Astrocyte of the hippocampus (primary cell): ENCODE results near the gene TRPM2.
"Not testable (repeated sequence)": the region's sequence is repeated elsewhere in the genome, so short reads cannot be mapped to it uniquely, and the experiment has no call there.

Source experiments
- DNase-seq: peaks from one replicate; pipeline ENCODE4 v3.0.0; 2011; ENCODE audit warnings: low read depth, low spot score

Gene TRPM2

GRCh38 chr21:44415073-44416025, 61.9 kb downstream of the TRPM2 start:
- no peak for DNase-seq

DNA sequence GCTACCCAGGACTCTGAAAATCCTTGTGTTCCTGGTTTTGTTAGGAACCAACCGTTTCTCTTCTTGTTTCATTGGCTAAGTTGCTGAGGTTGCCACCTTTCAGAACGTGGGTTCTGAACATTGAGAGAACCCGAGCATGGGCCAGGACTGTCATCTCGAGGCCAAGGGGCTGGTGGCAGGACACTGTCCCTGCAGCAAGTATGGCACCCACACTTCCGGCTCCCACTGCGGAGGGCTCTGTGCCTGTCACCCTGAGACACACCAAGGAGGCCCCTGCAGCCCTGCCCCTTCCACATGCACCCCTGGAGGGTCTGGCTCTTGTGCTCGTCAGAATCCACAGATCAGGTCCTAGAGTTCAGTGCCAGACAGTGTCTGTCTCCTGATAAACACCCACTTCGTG, 62.8 kb downstream of the TRPM2 start:
- no peak for DNase-seq

DNA sequence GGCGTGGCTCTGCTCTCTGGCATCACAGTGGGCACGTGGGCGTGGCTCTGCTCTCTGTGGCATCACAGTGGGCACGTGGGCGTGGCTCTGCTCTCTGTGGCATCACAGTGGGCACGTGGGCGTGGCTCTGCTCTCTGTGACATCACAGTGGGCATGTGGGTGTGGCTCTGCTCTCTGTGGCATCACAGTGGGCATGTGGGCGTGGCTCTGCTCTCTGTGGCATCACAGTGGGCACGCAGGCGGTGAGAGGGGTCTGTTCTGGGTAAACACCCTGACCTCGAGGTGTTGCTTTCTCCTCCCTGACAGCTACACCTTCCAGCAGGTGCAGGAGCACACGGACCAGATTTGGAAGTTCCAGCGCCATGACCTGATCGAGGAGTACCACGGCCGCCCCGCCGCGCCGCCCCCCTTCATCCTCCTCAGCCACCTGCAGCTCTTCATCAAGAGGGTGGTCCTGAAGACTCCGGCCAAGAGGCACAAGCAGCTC, 64.2 kb downstream of the TRPM2 start:
- not testable (repeated sequence) for DNase-seq

GRCh38 chr21:44418108-44418875, 64.9 kb downstream of the TRPM2 start:
- DNase-seq = no peak

- DNase-seq = no peak
Measured at GRCh38 chr21:44418876-44419230, 65.4 kb downstream of the TRPM2 start.

DNA sequence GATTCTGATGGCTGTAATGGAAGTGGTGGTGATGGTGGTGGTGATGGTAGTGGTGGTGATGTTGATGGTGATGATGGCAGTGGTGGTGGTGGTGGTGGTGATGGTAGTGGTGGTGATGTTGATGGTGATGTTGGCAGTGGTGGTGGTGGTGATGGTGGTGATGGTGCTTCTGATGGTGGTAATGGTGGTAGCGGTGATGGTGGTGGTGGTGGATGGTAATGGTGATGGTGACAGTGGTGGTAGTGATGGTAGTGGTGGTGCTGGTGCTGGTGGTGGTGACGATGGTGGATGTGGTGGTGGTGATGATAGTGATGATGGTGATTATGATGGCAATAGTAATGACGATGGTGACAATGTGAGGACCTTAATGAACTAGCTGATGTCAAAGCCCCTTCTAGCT, 66.3 kb downstream of the TRPM2 start:
- no peak for DNase-seq

DNA sequence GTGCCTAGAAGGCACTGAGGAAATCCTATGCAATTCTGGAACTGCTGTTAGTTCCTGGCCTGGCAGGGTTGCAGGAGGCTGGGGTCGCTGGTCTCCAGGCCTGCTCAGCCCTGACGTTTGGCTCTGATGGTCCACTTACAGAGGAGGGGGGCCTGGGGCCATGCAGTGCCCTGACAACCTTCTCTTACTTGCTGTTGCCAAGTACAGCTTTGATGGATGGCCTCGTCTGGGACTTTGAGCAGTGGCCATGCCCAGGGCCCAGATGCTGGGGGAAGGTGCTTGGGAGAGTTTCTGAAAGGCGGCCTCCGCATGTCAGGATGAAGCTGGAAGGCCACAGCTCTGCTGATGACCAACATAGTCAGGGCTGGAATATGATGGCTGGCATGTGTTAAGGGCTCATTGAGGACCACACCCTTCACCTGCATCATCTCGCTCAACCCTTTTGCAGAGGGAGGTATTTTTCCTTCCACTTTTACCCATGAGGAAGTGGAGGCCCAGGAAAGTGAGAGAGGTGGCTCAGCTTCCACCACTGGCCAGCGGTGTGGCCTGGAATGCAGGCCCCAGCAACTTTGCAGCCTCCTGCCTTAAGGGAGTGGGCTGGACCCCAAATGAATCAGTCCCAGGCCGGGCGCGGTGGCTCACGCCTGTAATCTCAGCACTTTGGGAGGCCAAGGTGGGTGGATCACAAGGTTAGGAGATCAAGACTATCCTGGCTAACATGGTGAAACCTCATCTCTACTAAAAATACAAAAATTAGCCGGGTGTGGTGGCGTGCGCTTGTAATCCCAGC, 67.2 kb downstream of the TRPM2 start:
- DNase-seq = no peak

GRCh38 chr21:44421901-44422840, 68.8 kb downstream of the TRPM2 start:
- DNase-seq = no peak

- DNase-seq = no peak
Measured at GRCh38 chr21:44423312-44423821, 69.9 kb downstream of the TRPM2 start.

DNA sequence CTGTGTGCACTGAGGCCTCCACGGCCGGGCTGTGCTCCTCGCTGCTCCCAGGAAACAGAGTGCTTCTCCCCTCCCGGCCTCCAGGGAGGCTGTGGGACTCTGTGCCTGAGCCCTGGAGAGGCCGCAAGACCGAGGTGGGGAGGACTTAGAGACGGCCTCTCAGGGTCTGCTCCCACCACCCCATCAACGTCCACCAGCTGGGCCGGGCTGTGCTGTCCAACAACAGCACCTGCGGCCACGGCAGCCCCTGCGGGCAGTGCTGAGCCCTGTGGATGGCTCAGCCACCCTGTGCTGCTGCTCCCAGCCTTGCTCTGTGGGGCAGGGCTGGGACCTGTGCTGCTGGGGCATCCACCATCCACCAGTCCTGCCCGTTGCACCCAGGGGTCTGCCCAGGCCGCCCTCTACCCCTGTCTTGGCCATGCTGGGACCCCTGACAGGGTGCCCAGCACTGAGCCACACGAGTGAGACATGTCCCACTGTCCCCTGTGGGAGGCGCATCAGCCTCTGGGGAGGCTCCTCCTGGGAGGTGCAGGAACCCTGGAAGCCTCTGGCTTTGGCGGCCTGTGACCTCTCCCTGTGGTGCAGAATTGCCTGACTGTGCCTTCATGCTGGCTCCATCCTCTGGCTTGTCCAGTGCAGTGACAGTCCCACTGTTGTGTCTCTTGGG, 70.7 kb downstream of the TRPM2 start:
- DNase-seq = no peak

- DNase-seq = no peak
Measured at GRCh38 chr21:44424608-44425306, 71.3 kb downstream of the TRPM2 start.

GRCh38 chr21:44425307-44425894, 72.0 kb downstream of the TRPM2 start:
- DNase-seq = no peak

DNA sequence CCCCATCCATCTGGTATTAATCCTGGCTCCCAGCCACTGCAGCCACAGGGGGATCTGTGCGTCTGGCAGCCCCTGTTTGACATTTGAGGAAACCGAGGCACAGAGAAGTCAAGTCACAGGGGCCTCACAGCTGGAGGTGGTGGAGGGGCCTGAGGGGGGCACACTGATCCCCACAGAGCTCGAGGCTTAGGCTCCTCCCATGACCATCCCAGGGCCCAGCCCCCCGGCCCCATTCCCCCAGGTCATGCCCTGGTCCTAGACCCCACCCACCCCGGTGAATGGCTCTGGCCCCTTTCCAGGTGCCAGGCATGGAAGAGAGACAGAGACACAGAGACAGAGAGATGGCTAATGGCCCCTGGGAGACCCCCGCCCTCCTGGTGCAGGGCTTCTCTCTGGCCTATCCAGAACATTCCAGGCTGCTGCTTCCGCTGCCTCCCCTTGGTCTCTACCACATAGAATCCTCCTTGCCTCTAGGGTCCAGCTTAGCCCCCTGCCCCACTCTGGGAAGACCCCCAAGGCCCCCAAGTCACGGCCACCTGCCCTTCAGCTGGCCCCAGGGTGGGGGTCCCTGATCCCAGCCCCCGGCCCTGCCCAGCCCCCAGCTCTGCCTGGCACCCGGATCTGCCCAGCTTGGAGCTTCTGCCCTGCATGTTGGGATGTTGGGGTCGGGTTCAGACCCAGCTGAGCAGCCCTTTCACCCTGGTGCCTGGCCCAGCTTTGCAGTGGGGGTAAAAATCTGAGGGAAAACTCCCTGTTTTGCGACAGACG, 72.7 kb downstream of the TRPM2 start:
- no peak for DNase-seq

DNA sequence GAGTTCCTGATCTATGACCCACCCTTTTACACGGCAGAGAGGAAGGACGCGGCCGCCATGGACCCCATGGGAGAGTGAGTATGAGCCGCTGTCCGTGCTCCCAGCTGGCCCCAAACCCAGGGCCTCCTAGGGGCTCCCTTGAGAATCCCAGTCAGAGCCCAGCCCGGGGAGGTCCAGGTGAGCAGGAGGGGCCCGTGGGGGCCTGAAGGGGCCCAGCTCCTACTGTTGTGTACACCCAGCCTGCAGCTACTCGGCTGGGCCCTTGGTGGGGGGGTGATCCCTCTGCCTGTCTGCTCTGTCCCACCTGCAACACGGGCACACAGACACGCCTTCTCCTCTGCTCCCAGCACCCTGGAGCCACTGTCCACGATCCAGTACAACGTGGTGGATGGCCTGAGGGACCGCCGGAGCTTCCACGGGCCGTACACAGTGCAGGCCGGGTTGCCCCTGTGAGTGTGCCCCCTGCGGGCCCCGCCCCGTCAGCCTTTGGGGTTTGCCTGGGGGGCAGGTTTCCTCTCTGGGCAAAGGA, 73.3 kb downstream of the TRPM2 start:
- DNase-seq = no peak

DNA sequence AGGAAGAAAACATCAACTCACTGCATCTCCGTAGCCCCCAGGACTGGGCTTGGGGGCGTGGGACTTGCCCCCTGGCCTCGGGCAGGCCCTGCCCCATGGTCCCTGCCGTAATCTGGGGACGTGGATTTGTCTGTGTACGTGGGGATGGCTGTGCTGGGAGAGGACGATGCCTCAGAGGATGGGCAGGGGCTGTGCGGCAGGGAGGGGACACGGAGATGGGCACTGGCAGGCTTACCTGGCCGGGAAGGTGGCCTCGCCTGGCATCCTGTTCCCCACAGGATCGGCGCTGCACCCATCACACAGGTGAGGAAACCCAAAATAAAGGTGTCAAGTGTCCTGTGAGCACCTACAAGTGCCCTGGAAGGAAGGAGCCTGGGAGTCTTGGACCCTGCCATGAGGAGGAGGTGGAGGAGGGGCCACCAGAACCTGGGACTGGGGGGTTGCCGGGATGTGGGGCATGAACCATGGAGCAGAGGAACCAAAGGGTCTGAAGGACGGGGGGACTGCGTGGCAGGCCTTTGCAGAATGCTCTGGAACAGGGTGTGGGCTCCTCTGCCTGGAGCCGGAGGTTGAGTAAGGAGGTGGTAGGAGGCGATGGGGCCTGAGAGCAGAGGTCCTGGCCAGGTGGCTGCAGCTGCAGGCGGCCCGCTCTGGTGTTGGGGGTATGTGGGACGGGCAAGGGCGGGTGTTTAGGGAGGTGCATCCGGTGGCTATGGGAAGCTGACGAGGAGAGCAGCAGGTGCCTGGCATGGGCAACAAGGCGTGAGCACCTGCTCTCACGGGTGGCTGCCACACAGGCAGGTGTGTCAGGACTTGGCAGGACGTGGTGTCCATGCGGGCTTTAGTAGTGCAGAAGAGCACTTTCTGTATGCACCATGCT, 74.1 kb downstream of the TRPM2 start:
- no peak for DNase-seq

DNA sequence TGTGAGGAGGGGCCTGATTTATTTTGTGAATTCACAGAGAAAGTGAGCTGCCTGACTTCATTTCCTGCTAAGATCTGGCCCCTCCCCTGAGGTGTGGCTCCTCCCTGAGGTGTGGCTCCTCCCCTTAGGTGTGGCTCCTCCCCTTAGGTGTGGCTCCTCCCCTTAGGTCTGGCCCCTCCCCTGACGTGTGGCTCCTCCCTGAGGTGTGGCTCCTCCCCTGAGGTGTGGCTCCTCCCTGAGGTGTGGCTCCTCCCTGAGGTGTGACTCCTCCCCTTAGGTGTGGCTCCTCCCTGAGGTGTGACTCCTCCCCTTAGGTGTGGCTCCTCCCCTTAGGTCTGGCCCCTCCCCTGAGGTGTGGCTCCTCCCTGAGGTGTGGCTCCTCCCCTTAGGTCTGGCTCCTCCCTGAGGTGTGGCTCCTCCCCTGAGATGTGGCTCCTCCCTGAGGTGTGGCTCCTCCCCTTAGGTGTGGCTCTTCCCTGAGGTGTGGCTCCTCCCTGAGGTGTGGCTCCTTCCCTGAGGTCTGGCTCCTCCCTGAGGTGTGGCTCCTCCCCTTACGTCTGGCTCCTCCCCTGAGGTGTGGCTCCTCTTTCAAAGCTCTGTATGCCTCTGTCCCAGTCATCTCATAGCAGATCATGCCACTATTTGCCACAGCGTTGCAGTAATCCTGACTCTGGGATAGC, 75.0 kb downstream of the TRPM2 start:
- DNase-seq = no peak
